C4-2B (cell line): Measurements from ENCODE around the gene CHTF18.

Experiments
- ZFX ChIP-seq: fragments of 450-650 bp; IDR thresholded peaks from 2 replicates; pipeline ENCODE4 v1.6.1; 2017
- TF ChIP-seq, protein P1 (sequence below): fragments of 450-650 bp; conservative IDR thresholded peaks from 2 replicates; pipeline ENCODE4 v1.5.1; 2017; ENCODE audit warnings: mild to moderate bottlenecking

DNA sequence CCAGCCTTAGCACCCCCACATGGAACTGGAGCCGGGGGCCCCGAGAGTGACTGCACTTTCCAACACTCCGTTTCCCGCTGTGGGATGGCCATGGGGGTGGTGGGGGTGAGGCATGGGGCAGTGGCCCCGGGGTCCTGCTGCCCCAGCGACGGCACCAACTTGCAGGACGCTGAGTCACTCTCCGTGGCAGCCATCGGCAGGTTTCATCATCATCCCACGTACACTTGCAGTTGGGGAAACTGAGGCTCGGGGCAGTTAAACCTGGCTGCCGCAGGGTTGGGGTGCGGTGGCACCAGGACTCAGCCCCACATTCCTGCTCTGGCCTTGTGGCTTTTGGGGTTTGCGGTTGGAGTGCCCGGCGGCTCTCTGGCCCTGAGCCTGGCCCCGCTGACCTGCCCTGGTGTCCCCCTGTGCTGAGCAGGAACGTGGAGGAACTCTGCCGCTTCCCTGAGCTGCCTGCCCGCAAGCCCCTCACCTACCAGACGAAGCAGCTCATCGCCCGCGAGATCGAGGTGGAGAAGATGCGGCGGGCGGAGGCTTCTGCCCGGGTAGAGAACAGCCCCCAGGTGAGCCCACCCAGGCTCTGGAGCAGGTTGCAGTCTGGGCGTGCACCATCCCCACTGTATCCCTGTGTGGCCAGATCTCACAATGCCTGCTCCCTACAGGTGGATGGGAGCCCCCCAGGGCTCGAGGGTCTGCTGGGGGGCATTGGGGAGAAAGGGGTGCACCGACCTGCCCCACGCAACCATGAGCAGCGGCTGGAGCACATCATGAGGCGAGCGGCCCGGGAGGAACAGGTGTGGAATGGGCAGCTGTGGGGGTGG lies 8.1 kb downstream of the CHTF18 start:
- no peak for TF ChIP-seq ZFX
- TF ChIP-seq, protein P1, sequence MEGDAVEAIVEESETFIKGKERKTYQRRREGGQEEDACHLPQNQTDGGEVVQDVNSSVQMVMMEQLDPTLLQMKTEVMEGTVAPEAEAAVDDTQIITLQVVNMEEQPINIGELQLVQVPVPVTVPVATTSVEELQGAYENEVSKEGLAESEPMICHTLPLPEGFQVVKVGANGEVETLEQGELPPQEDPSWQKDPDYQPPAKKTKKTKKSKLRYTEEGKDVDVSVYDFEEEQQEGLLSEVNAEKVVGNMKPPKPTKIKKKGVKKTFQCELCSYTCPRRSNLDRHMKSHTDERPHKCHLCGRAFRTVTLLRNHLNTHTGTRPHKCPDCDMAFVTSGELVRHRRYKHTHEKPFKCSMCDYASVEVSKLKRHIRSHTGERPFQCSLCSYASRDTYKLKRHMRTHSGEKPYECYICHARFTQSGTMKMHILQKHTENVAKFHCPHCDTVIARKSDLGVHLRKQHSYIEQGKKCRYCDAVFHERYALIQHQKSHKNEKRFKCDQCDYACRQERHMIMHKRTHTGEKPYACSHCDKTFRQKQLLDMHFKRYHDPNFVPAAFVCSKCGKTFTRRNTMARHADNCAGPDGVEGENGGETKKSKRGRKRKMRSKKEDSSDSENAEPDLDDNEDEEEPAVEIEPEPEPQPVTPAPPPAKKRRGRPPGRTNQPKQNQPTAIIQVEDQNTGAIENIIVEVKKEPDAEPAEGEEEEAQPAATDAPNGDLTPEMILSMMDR: no peak
